GM21786 (cell line): ENCODE measurements around the gene TEKT2.

ENCODE experiments used
- ATAC-seq: cut with Tn5 transposase; IDR thresholded peaks from one replicate; pipeline ENCODE4 v1.9.1; 2021; ENCODE audit not compliant: unreplicated experiment

Gene TEKT2

DNA sequence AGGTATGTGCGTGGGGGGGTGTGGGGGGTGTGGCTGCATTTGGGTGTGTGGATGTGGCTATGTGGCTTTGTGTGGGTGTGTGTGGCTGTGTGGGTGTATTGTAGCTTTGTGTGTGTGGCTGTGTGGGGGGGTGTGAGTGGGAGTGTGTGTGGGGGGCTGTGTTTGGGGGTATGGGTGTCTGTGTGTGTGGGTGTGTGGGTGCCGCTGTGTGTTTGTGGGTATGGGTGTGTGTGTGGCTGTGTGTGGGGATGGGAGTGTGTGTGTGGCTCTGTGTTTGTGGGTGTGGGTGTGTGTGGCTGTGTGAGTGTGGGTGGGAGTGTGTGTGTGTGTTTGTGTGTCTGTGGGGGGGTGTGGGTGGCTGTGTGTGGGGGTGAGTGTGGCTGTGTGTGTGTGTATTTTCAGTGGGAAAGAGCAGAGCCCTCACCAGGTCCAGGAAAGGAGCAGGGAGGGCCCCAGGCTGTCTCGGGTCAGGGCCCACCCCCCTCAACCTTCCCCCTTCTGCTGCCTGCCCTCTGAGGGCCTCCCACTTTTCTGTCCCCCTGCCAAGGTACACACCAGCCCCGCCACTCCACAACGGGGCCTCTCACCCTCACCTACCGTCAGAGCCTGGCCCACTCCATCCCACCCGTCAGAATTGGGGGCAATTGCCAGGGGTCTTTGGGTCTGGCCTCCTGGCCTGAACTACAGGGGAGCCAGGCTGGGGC is 43.1 kb downstream of the TEKT2 start:
- no peak for ATAC-seq

DNA sequence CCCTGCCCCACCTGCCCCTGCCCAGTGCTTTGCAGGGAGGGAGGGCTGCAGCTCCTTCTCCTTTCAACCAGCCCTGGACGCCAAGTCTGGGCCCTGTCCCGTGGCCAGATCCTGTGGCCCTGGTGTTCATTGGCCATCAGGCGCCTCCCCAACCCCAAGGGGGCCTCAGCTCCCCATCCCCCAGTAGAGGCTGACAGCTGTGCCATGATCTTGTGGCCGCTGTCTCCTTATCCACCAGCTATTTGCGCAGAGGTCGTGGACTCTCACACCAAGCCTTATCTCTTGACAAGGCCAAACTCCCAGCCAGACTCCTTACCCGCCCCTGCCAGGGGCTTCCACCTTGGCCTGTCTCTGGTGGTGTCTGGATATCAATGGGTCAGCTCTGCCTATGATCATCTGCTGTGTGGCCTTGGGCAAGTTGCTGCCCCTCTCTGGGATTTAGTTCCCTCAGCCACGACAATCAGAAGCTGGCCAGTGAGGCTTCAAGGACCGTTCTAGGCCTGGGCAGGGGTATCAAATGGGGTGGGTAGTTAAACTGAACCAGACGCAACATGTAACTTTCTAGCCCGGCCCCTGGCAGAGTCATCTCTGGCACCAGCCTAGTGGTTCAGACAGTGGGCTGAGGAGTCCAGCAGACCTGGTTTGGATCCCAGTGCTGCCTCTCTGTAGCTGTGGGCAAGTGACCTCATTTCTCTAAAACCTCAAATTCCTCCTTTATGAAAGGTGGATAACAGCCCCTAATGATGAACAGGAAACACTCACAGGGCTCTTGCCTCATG is 44.4 kb downstream of the TEKT2 start:
- no peak for ATAC-seq

DNA sequence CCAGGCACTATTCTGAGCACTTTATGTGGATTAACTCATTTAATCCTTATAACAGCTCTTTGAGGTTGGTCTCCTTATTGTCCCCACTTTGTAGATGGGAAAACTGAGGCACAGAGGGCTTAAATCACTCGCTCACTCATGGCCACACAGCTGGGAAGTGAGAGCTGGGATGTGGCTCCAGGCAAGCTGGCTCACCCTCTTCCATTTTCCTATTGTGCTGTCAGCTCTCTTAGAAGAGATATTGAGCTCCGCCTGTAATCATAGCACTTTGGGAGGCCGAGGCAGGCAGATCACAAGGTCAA is 45.0 kb downstream of the TEKT2 start:
- no peak for ATAC-seq

DNA sequence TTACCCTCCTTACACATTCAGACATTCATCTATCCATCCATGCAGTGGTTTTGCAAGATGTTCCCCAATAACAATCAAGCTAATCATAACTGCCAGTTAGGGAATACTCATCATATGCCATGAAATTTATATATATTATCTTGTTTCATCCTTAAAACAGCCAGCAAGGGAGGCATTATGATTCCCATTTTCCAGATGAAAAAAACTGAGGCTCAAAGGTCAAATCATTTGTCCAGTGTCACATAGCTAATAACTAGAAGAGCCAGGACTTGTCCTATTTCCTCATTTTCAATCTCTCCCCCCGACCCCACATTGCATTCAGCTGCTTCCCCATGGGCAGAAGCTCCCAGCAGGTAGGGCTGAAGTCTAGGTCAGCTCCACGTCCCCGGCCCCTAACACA is 48.1 kb downstream of the TEKT2 start:
- no peak for ATAC-seq

DNA sequence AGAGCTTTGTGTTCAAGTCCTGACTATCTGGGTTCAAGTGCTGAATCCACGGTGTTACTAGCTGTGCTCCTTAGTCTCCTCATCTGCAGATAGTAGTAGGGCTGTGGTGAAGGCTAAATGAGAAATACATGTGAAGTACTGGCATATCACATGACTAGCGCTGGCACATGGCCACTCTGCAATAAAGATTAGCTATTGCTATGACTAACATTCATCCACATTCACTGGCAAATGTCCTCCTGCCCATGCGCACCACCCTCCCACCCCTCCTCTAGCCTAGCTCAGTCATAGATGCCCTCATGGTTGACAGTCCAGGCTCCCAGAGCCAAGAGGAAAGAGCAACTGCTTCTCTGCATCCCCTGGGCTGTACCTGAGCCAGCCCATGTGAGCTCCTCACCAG is 49.6 kb downstream of the TEKT2 start:
- no peak for ATAC-seq

DNA sequence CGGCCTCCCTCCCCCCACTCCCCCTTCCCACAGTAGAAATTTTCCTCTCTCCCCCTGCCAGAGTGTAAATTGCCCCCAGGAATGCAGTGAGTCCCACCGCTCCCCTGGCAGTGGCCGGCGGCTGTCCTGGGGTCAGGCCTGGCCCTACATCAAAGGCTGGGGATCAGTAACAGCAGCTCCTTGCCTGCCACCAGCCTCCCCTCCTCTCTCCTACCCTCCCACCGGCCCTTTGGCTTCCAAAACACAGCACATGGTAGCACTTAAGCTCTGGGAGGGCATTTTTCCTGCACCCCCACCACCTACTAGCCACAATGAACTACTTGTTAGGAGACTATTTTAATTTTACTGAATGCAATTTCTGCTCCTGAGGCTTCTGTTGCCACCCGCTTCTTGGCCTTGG is 50.1 kb downstream of the TEKT2 start:
- no peak for ATAC-seq

DNA sequence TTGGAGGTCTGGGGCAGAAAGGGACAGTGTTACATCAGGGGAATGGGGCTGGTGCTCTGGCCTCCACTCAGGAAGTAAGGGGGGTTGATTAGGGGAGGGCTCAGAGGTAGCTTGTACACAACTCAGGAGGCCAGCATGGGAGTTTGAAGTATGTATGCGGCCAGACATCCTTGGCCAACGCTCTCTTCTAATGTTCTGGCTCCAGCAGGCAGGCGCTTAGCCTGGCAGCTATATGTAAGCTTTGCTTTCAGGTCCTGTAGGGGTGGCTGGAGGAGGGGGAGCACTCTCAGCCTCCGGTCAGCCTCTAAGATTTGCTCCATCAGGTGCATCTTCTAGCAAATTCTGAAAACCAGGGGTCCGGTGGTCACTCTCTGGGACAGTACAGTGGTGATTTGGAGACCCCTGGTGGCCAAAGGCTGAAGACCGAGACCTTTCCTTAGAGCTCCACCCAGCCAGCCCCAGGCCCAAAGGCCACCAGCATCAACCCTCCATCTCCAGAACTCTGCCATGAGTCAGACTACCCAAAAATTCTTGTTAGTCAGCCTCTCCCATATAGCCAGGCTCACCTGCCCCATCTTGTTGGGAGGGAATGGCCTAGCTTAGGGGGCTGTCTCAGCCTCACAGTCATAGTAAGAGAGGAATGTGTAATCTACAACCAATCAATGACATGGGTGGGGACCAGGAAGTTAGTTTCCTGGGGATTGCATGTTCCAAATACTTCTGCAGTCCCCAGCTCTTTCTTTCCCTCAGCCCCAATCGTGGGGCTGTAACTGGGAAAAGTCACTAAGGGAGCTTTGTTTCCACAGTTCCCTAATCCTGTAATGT is 50.8 kb downstream of the TEKT2 start:
- no peak for ATAC-seq

DNA sequence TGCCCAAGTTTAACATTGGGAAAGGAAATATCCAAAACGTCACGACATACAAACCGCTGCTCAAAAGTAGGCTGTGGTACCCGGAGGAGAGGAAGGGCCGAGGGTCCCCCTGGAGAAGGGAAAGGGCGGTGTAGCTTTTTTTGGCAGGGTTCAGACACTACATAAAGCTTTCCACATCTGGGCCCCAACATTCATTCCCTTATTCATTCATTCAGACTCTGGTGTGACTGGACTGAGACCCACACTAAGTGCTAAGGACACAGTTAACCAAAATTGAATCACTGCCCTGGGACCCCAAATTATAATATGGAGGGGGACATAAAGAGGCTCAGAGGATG is 51.4 kb downstream of the TEKT2 start:
- no peak for ATAC-seq

DNA sequence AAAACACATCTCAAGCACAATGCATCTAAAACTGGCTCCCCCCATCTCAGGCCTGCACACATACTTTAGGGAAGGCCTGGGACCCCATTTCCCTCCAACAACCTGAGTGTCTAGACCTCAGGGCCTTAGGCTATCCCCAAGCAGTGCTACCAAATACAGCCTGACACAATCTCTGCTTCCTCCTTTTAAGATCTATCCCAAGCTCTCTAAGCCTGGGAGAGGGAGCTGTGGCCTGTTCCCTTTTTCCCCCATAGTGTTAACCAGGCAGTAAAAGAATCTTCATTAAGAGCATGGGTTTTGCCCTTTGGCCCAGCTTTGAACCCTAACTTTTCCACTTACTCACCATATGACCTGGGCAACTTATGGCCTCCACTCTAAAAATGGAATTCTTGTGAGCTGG is 51.9 kb downstream of the TEKT2 start:
- no peak for ATAC-seq

DNA sequence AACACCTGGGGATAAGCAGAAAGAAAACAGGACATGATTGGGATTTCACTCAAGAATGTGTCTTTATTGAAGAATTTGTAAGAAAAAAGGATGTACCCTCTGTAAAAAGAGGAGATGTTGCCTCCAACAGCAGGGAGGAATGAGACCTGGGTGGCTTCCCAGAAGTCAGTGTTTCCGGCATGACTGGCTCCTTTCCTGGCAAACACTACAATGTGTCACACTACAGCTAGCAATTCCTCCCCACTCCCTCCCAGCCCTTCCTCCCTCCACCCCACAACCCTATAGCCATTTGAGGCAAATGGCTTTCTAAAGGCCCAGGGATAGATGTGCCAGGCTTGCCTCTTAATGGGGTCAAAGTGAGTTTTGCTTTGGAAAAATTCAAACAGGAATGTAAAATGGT is 52.6 kb downstream of the TEKT2 start:
- ATAC-seq: no peak

DNA sequence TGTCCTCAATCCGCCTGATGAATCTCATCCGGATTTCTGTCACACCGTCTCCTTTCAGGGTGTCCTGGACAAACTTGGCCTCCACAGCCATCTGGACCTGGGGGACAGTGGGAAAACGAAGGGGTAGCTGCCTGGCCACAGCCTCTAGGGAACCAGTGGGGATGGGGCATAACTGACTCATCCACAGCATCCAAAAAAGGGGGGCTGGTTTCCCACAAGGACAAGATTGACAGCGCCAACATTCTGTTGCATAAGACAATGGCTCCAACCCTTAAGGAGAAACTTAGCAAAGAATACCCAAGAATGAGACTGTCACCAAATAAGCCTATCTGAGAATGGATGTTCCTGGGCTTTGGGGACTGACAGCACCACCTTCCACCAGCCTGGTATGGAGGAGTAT is 53.3 kb downstream of the TEKT2 start:
- no peak for ATAC-seq

DNA sequence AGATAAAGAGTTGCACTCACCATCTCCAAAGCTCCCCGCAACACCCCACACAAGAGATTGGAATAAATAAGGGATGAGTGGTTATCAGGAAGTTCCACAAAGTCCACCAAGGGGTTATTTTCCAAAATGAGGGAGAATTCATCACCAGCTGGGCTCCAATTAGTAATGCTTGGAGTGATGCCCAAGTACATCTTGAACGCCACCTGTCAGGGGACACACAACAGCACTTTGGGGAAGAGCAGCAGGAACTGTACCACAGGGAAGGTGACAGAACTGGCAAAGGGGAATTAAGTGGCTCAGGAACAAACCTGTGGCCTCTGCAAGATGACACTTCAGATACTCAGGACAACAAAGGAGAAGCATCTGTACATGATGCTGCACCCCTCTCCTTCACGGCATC is 53.9 kb downstream of the TEKT2 start:
- no peak for ATAC-seq
